ENCODE results near the gene LSM3.

GRCh38 chr3:14234251-14235002 lies 55.8 kb downstream of the LSM3 start:
- no peak for TF ChIP-seq CTCF (IDR thresholded peaks at IDR 0.05)
- no peak for TF ChIP-seq POLR2A (IDR thresholded peaks at IDR 0.05)

All from heart left ventricle (tissue), 13 donors.